ENCODE measurements around the gene ITK. TPM values are rescaled to one million over a fixed set of nuclear protein-coding genes. Genes with fewer than 3 reads are reported as not detected.

ITK gene
- total RNA-seq, 6 experiments from 2014 or later, result not detected

DNA sequence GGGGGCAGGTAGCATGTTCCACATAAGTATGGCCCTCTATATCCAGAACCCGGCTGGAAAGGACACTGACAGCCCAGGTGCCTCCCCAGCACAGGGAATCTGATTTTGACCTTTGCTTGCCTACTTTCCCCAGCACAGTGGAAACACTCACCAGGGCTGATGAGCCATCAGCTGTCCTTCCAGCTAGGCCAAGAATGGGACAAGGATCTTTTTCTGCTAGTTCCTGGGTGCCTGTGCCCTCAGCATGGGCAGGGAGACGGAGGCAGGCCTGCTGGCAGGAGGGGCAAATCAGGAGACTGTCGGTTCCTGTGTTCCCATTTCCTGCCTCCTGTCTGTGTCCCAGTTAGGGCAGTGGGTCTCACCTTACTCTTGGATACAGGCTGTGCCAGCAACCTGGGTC, 86.4 kb downstream of the ITK start:
- Mint-ChIP-seq H3K9me3 (no peaks in the 10 kb centered on the region), H3K4me1 (ENCODE audit: low read depth) (no peaks in the 10 kb centered on the region), H3K36me3 (ENCODE audit: low read depth) (no peaks in the 10 kb centered on the region), H3K27me3 (ENCODE audit: insufficient read depth) (peaks cover 11% of the 10 kb centered on the region), H3K27ac (no peak overlapping the region), H3K4me3 (peak overlapping the region; percentile 75)
- DNase-seq, result no peak
- TF ChIP-seq CTCF (IDR thresholded peaks at IDR 0.05), result no peak

- Mint-ChIP-seq H3K4me1 (ENCODE audit: low read depth) (no peaks in the 10 kb centered on the region), H3K9me3 (no peaks in the 10 kb centered on the region), H3K4me3 (no peak overlapping the region), H3K27ac (no peak overlapping the region), H3K36me3 (ENCODE audit: low read depth) (no peaks in the 10 kb centered on the region), H3K27me3 (ENCODE audit: insufficient read depth) (peaks cover 11% of the 10 kb centered on the region)
- no peak for DNase-seq
- peak; percentile 21; the same call in 1 of the 2 replicates for TF ChIP-seq CTCF (IDR thresholded peaks at IDR 0.05)
Observed at GRCh38 chr5:157267761-157268480, 87.3 kb downstream of the ITK start.

- H3K4me1 Mint-ChIP-seq (ENCODE audit: low read depth), result no peaks in the 10 kb centered on the region
- peaks cover 4% of the 10 kb centered on the region; the same call in 1 of the 2 replicates for H3K27me3 Mint-ChIP-seq (ENCODE audit: insufficient read depth)
- no peak overlapping the region for H3K4me3 Mint-ChIP-seq
- no peaks in the 10 kb centered on the region for H3K36me3 Mint-ChIP-seq (ENCODE audit: low read depth)
- no peak for TF ChIP-seq CTCF (IDR thresholded peaks at IDR 0.05)
- no peak overlapping the region for H3K27ac Mint-ChIP-seq
- no peak for DNase-seq
- H3K9me3 Mint-ChIP-seq, result no peaks in the 10 kb centered on the region
Observed at GRCh38 chr5:157269165-157269671, 88.6 kb downstream of the ITK start.

DNA sequence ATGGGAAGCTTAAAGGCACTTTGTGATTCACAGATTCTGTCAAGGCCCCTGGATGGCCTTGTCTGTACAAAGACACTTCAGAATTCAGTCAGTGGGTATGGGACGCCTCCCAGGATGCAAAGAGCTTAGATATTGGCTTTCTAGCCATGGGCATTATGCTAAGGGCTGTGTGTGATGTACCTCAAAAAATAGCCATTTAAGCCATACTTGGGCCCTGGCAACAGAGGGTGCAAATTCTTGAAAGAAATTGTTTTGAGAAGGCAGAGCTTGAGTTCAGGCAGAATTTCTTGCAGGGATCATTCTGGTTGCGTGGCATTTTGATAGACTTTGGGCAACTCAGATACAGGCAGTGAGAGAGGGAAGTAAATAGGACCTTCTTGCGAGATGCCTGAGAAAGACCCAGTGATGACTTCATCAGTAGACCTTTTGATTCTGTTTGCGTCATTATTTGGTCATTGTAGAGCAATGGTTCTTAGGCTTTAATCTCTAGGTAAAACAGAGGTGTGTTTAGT, 89.2 kb downstream of the ITK start:
- no peak overlapping the region for H3K27ac Mint-ChIP-seq
- H3K4me1 Mint-ChIP-seq (ENCODE audit: low read depth), result no peaks in the 10 kb centered on the region
- no peaks in the 10 kb centered on the region for H3K36me3 Mint-ChIP-seq (ENCODE audit: low read depth)
- H3K27me3 Mint-ChIP-seq (ENCODE audit: insufficient read depth), result peaks cover 4% of the 10 kb centered on the region; the same call in 1 of the 2 replicates
- no peak for TF ChIP-seq CTCF (IDR thresholded peaks at IDR 0.05)
- H3K9me3 Mint-ChIP-seq, result no peaks in the 10 kb centered on the region
- no peak for DNase-seq
- no peak overlapping the region for H3K4me3 Mint-ChIP-seq

DNA sequence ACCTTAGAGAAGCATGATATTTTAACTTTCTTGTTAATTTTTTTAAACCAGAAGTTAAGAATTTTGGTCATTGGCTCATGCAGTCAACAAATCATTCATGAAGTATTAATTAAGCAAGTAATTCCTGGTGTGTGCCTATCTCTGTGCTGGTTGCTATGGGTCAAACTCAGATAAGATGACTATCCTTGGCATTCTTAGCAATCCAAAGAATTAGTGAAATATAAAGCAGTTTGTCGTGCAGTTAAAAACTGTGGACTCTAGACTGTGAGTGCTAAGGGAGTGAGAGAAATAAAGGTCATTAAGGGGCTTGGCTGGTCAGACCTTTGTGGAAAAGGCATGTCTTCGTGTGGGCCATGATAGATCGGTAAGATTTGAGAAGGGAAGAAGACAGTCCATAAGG, 90.1 kb downstream of the ITK start:
- H3K9me3 Mint-ChIP-seq, result no peaks in the 10 kb centered on the region

More for the DNA sequence above, 90.1 kb downstream of the ITK start:
- no peak for TF ChIP-seq CTCF (IDR thresholded peaks at IDR 0.05)
- no peak overlapping the region for H3K4me3 Mint-ChIP-seq
- H3K27ac Mint-ChIP-seq, result no peak overlapping the region
- H3K36me3 Mint-ChIP-seq (ENCODE audit: low read depth), result no peaks in the 10 kb centered on the region
- peaks cover 4% of the 10 kb centered on the region; the same call in 1 of the 2 replicates for H3K27me3 Mint-ChIP-seq (ENCODE audit: insufficient read depth)
- no peaks in the 10 kb centered on the region for H3K4me1 Mint-ChIP-seq (ENCODE audit: low read depth)
- DNase-seq, result no peak

All from HFFc6 (cell line).